Transverse colon (tissue), 4 donors: Measurements from ENCODE around the gene ISYNA1. TPM values are rescaled to one million over a fixed set of nuclear protein-coding genes. Genes with fewer than 3 reads are reported as not detected.

Experiments used
- DNase-seq: peaks from one replicate; pipeline ENCODE4 v3.0.0-alpha.2; 2019
- H3K27ac ChIP-seq, 4 donors: fragments of 200-600 bp; sonication (generic); 2 replicates each; pipeline ENCODE4 v1.5.1; 2016 to 2018; ENCODE audit warnings: inconsistent platforms in 4 of 4
- H3K27me3 ChIP-seq: fragments of 200-600 bp; sonication (generic); 2 replicates; pipeline ENCODE4 v1.5.1; 2017; ENCODE audit warnings: inconsistent platforms
- H3K36me3 ChIP-seq, 4 donors: fragments of 200-600 bp; sonication (generic); 2 replicates each; pipeline ENCODE4 v1.5.1; 2017 to 2019; ENCODE audit warnings: inconsistent platforms in 4 of 4
- H3K4me1 ChIP-seq, 4 donors: fragments of 200-600 bp; sonication (generic); 2 replicates each; pipeline ENCODE4 v1.5.1; 2017 to 2020; ENCODE audit warnings: inconsistent platforms in 4 of 4
- H3K4me3 ChIP-seq, 4 donors: fragments of 200-600 bp; sonication (generic); 1 replicate in 1 of 4; 2 replicates in 3 of 4; pipeline versions ENCODE4 v1.5.1 to v1.6.1; 2017 to 2019; ENCODE audit warnings: inconsistent platforms in 4 of 4
- H3K9me3 ChIP-seq, 2 donors: fragments of 200-600 bp; sonication (generic); 2 replicates each; pipeline ENCODE4 v1.5.1; 2017 to 2019; ENCODE audit warnings: inconsistent platforms in 2 of 2
- CTCF ChIP-seq, 5 experiments: fragments of 200-600 bp in 3 of 5; fragments of 450-650 bp in 2 of 5; sonication (generic) in 3 of 5; IDR thresholded peaks; 1 replicate in 2 of 5; 2 replicates in 3 of 5; pipeline ENCODE4 v1.5.1; 2016 to 2017; ENCODE audit warnings: antibody characterized with exemption in 5 of 5, inconsistent platforms in 3 of 5, mild to moderate bottlenecking in 2 of 5, moderate library complexity in 1 of 5
- EP300 ChIP-seq: sonication (generic); formaldehyde crosslinking; IDR thresholded peaks from one replicate; pipeline ENCODE4 v1.6.1; 2017; ENCODE audit warnings: antibody characterized with exemption, low read depth
- POLR2A ChIP-seq: fragments of 450-650 bp; IDR thresholded peaks from one replicate; pipeline ENCODE4 v1.6.1; 2016; ENCODE audit warnings: antibody characterized with exemption, mild to moderate bottlenecking, moderate library complexity
- POLR2AphosphoS5 ChIP-seq, 3 donors: sonication (generic); formaldehyde crosslinking; IDR thresholded peaks; one replicate each; pipeline ENCODE4 v1.6.1; 2016; ENCODE audit warnings: antibody characterized with exemption in 3 of 3
- WGBS, 2 donors: methylation state at CpG; one replicate each; pipeline ENCODE4 v1.1.5; 2018; ENCODE audit warnings: low coverage in 1 of 2; 5-methylcytosine and 5-hydroxymethylcytosine counted together
- in situ Hi-C, 4 donors: fragments of 200-750 bp; cut with MboI; loops; one replicate each; pipeline versions ENCODE4 v1.15.0 to v1.15.1; 2017; ENCODE audit warnings: low sequenced_read_pairs in 3 of 4, low pct_ligation_motif_present in 1 of 4, low pct_unique_long_range_greater_than_20kb in 1 of 4
- intact Hi-C: fragments of 100-400 bp; cut with DNase I; formaldehyde crosslinking; loops from one replicate; pipeline ENCODE4 v1.15.1; 2023; ENCODE audit warnings: low total_unique reads
- total RNA-seq, 4 donors: library from RNA; depleted of rRNA; stranded (reverse); fragments of >200 nt; gene quantifications; one replicate each; pipeline ENCODE4 v1.1.0, GENCODE V29; 2016

Gene ISYNA1
- total RNA-seq, 4 donors from 2014 or later: 3.0 to 15.1 (median 8.8) TPM

GRCh38 chr19:18415178-18415867, 22.6 kb downstream of the ISYNA1 start:
- in situ Hi-C loops: loop anchor here in 1 of 4 donors (25.0 kb wide), 1 partner anchor 153 kb away; the partner anchor contains the start of gene IQCN

GRCh38 chr19:18414504-18415177, 23.3 kb downstream of the ISYNA1 start:
- Histone ChIP-seq H3K27me3 (peaks cover 24% of the 10 kb centered on the region), H3K36me3 (no peaks in the 10 kb centered on the region), H3K9me3 (no peaks in the 10 kb centered on the region), H3K4me3 (peak overlapping the region in 1 of 4 donors; percentile 22), H3K4me1 (peaks cover 35 to 51% (median 49%) of the 10 kb centered on the region in 4 donors), H3K27ac (peak overlapping the region; percentile 87 to 92 (median 88))
- no peak for DNase-seq
- in situ Hi-C loops: loop anchor here in 2 of 4 donors (5.0 to 25.0 kb wide), 2 partner anchors 72 to 152 kb away; partner anchors contain the start of genes IQCN (in 1 of the 2) and PGPEP1 (in 1 of the 2)
- no peak for TF ChIP-seq EP300
- no peak for TF ChIP-seq POLR2A
- no peak for TF ChIP-seq CTCF (IDR thresholded peaks at IDR 0.05)
- TF ChIP-seq POLR2AphosphoS5 (IDR thresholded peaks at IDR 0.05): no peak
- WGBS, 2 donors: 10 to 29% methylated on average over 4 to 11 of the region's 11 CpGs
- intact Hi-C loops: loop anchor here (10.0 kb wide), 2 partner anchors 150 to 210 kb away; partner anchors contain the start of gene RAB3A

More at GRCh38 chr19:18415178-18415867, 22.6 kb downstream of the ISYNA1 start:
- no peak for TF ChIP-seq EP300
- TF ChIP-seq POLR2A: no peak
- peak; percentile 40 to 66 (median 58) for TF ChIP-seq POLR2AphosphoS5 (IDR thresholded peaks at IDR 0.05)
- Histone ChIP-seq H3K4me3 (peak overlapping the region in 2 of 4 donors; percentile 5 to 22), H3K9me3 (no peaks in the 10 kb centered on the region), H3K36me3 (no peaks in the 10 kb centered on the region), H3K27ac (peak overlapping the region; percentile 87 to 92 (median 88)), H3K4me1 (peaks cover 35 to 56% (median 54%) of the 10 kb centered on the region in 4 donors), H3K27me3 (peaks cover 24% of the 10 kb centered on the region)
- WGBS, 2 donors: 35% methylated on average over 25 of the region's 25 CpGs; no CpG with 5 or more reads in 1 of the 2 donors
- DNase-seq: peak; percentile 54
- intact Hi-C loops: loop anchor here (10.0 kb wide), 2 partner anchors 151 to 211 kb away; partner anchors contain the start of gene RAB3A

- TF ChIP-seq POLR2A: no peak
- TF ChIP-seq EP300: no peak
- no peak for TF ChIP-seq POLR2AphosphoS5 (IDR thresholded peaks at IDR 0.05)
- TF ChIP-seq CTCF (IDR thresholded peaks at IDR 0.05): no peak
- no peak overlapping the region for H3K27ac ChIP-seq
- peaks cover 25 to 41% (median 37%) of the 10 kb centered on the region in 4 donors for H3K4me1 ChIP-seq
- no peak overlapping the region for H3K4me3 ChIP-seq
- H3K27me3 ChIP-seq: peaks cover 22% of the 10 kb centered on the region
- DNase-seq: no peak
- intact Hi-C loops (loop anchor here (10.0 kb wide), 2 partner anchors 148 to 208 kb away; partner anchors contain the start of gene RAB3A), in situ Hi-C loops (loop anchor here in 2 of 4 donors (5.0 to 25.0 kb wide), 2 partner anchors 70 to 150 kb away; partner anchors contain the start of genes IQCN (in 1 of the 2) and PGPEP1 (in 1 of the 2))
- 72 to 84% methylated on average over 8 to 16 of the region's 16 CpGs for WGBS, 2 donors
- H3K36me3 ChIP-seq: no peaks in the 10 kb centered on the region
- no peaks in the 10 kb centered on the region for H3K9me3 ChIP-seq
Observed at GRCh38 chr19:18412610-18413239, 25.2 kb downstream of the ISYNA1 start.

DNA sequence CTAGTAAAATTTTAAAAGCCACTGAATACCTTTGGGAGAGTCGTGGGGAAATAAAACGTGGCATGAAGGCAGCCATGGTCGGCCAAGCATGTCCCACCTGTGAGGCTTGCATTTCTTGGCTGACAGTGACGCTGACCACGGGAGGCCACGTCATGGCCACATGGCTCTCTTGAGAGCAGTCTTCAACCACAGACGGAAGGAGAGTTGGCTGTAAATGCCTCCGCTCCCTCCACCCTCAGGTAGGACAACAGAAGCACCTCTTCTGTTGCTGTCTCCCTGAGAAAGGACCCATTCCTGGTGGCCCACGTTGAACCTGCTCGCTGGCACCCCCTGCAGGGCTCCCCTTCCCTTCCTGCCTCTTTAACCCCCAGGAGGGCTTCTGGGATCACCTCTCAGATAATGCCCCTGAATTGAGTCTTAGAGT, 29.9 kb downstream of the ISYNA1 start:
- Histone ChIP-seq H3K4me1 (peaks cover 0 to 18% (median 14%) of the 10 kb centered on the region in 4 donors), H3K27me3 (no peaks in the 10 kb centered on the region), H3K36me3 (no peaks in the 10 kb centered on the region), H3K9me3 (no peaks in the 10 kb centered on the region), H3K4me3 (no peak overlapping the region), H3K27ac (peak overlapping the region in 2 of 4 donors; percentile 26 to 41)
- in situ Hi-C loops: loop anchor here (5.0 to 25.0 kb wide), 4 partner anchors 53 to 146 kb away; partner anchors contain the start of gene IQCN (in 1 of the 4)
- WGBS, 2 donors: 32% methylated on average over 10 of the region's 10 CpGs; no CpG with 5 or more reads in 1 of the 2 donors
- intact Hi-C loops: no loop called here
- DNase-seq: peak; percentile 72
- TF ChIP-seq CTCF (IDR thresholded peaks at IDR 0.05) (peak; percentile 33 to 66 (median 62)), POLR2AphosphoS5 (IDR thresholded peaks at IDR 0.05) (no peak)
